VCaP (cell line): ENCODE results near the gene TAS2R60.
A peak's percentile ranks its signal among the peaks of the same experiment; 100 is the strongest.
"Not testable (repeated sequence)": the region's sequence is repeated elsewhere in the genome, so short reads cannot be mapped to it uniquely, and the experiment has no call there.

Experiments used
- H3K27ac ChIP-seq: fragments of 450-650 bp; 2 replicates; pipeline ENCODE4 v1.5.1; 2017
- CTCF ChIP-seq: fragments of 450-650 bp; conservative IDR thresholded peaks from 2 replicates; pipeline ENCODE4 v1.5.1; 2017; ENCODE audit warnings: mild to moderate bottlenecking, moderate library complexity

Gene TAS2R60

GRCh38 chr7:143413123-143413522 lies 30.1 kb upstream of the TAS2R60 start:
- no peak for TF ChIP-seq CTCF
- H3K27ac ChIP-seq: no peak overlapping the region

GRCh38 chr7:143415209-143415608 lies 28.0 kb upstream of the TAS2R60 start:
- H3K27ac ChIP-seq: not testable (repeated sequence)

- no peak for TF ChIP-seq CTCF
- no peak overlapping the region for H3K27ac ChIP-seq
These were observed 27.4 kb upstream of the TAS2R60 start for GRCh38 chr7:143415742-143416397.

- TF ChIP-seq CTCF: peak; percentile 89
- H3K27ac ChIP-seq: no peak overlapping the region
These were observed 26.6 kb upstream of the TAS2R60 start for GRCh38 chr7:143416565-143417149.

GRCh38 chr7:143417734-143418383 lies 25.4 kb upstream of the TAS2R60 start:
- TF ChIP-seq CTCF: no peak

GRCh38 chr7:143418681-143419458 lies 24.4 kb upstream of the TAS2R60 start:
- H3K27ac ChIP-seq: peak overlapping the region; percentile 84
- no peak for TF ChIP-seq CTCF

More at GRCh38 chr7:143417734-143418383, 25.4 kb upstream of the TAS2R60 start:
- no peak overlapping the region for H3K27ac ChIP-seq

- peak overlapping the region; percentile 84 for H3K27ac ChIP-seq
- no peak for TF ChIP-seq CTCF
These were observed 23.4 kb upstream of the TAS2R60 start for GRCh38 chr7:143419880-143420279.

- peak overlapping the region; percentile 84 for H3K27ac ChIP-seq
These were observed 22.6 kb upstream of the TAS2R60 start for GRCh38 chr7:143420624-143421023.
